A549 (cell line): Measurements from ENCODE around the gene UBE2H. TPM values are rescaled to one million over a fixed set of nuclear protein-coding genes. Genes with fewer than 3 reads are reported as not detected.
"Not testable (repeated sequence)": the region's sequence is repeated elsewhere in the genome, so short reads cannot be mapped to it uniquely, and the experiment has no call there.

Source experiments
- ATAC-seq, 2 experiments: fragments of 200-7000 bp in 1 of 2; fragments of >200 bp in 1 of 2; cut with Nextera tagmentation in 1 of 2; cut with Tn5 transposase in 1 of 2; 3 replicates each; pipeline versions ENCODE4 v1.8.0 to v1.9.1; 2018 to 2020; ENCODE audit warnings: mild to moderate bottlenecking in 1 of 2, moderate library complexity in 1 of 2
- CTCF ChIA-PET: fragments of 300-600 bp; sonication (Branson Sonifier 250); formaldehyde crosslinking; extraction: SDS; loops from one replicate; lab custom pipeline; 2021; ENCODE audit warnings: antibody characterized with exemption, inconsistent platforms; lab: Yijun Ruan, JAX
- POLR2A ChIA-PET: fragments of 350-600 bp; formaldehyde crosslinking; extraction: SDS; loops from one replicate; lab custom pipeline; 2021; ENCODE audit warnings: antibody characterized with exemption, inconsistent platforms; lab: Yijun Ruan, JAX
- DNase-seq, 2 experiments: peaks; one replicate each; pipeline versions ENCODE4 v3.0.0 to v3.0.0-alpha.2; 2011 to 2016; ENCODE audit warnings: low read depth in 1 of 2, low spot score in 1 of 2
- FAIRE-seq: peaks from 2 replicates; lab custom pipeline; 2011; peaks lifted over from hg19 to GRCh38; lab: Jason Lieb, UNC
- H3K27ac ChIP-seq, 2 experiments: fragments of >200 bp; sonication (Bioruptor Twin); formaldehyde crosslinking; 3 replicates each; pipeline ENCODE4 v1.5.1; 2016 to 2017
- H3K4me1 ChIP-seq: fragments of >200 bp; sonication (Bioruptor Twin); formaldehyde crosslinking; 3 replicates; pipeline ENCODE4 v1.6.1; 2016
- H3K4me2 ChIP-seq: fragments of >200 bp; sonication (Bioruptor Twin); formaldehyde crosslinking; 3 replicates; pipeline ENCODE4 v1.6.1; 2016
- H3K4me3 ChIP-seq: fragments of >200 bp; sonication (Bioruptor Twin); formaldehyde crosslinking; 3 replicates; pipeline ENCODE4 v1.5.1; 2016
- H3K9me3 ChIP-seq: fragments of >200 bp; sonication (Bioruptor Twin); formaldehyde crosslinking; 3 replicates; pipeline ENCODE4 v1.6.1; 2016
- CEBPB ChIP-seq, 2 experiments: fragments of >200 bp in 1 of 2; sonication (Bioruptor Twin) in 1 of 2; formaldehyde crosslinking in 1 of 2; IDR thresholded peaks; 2 replicates each; pipeline ENCODE4 v1.6.1; 2012 to 2016
- CHD4 ChIP-seq: fragments of 200-600 bp; sonication (generic); IDR thresholded peaks from 2 replicates; pipeline ENCODE4 v1.6.1; 2016; ENCODE audit warnings: antibody characterized with exemption, mild to moderate bottlenecking, borderline replicate concordance
- FOSB ChIP-seq: fragments of 250-450 bp; sonication (Bioruptor Pico); IDR thresholded peaks from 2 replicates; pipeline ENCODE4 v1.5.0; 2020; ENCODE audit warnings: mild to moderate bottlenecking, moderate library complexity
- FOSL2 ChIP-seq, 2 experiments: fragments of 450-650 bp in 1 of 2; fragments of >200 bp in 1 of 2; sonication (Bioruptor Twin) in 1 of 2; formaldehyde crosslinking; IDR thresholded peaks; 2 replicates each; pipeline versions ENCODE4 v1.5.0 to v1.6.1; 2016 to 2020; ENCODE audit warnings: mild to moderate bottlenecking in 1 of 2, moderate library complexity in 1 of 2
- HOXB5 ChIP-seq: fragments of 250-450 bp; sonication (Bioruptor Pico); IDR thresholded peaks from 2 replicates; pipeline ENCODE4 v1.5.0; 2020; ENCODE audit warnings: mild to moderate bottlenecking, moderate library complexity
- MAFK ChIP-seq: fragments of 450-650 bp; IDR thresholded peaks from 2 replicates; pipeline ENCODE4 v1.6.1; 2014; ENCODE audit not compliant: partially characterized antibody
- NR3C1 ChIP-seq: fragments of >200 bp; sonication (Bioruptor Twin); formaldehyde crosslinking; IDR thresholded peaks from 3 replicates; pipeline ENCODE4 v1.6.1; 2017
- PHF8 ChIP-seq: fragments of 200-600 bp; sonication (generic); IDR thresholded peaks from 2 replicates; pipeline ENCODE4 v1.6.1; 2016; ENCODE audit warnings: low read depth, mild to moderate bottlenecking, antibody characterized with exemption, moderate library complexity, borderline replicate concordance
- RFX5 ChIP-seq: fragments of 450-650 bp; IDR thresholded peaks from 2 replicates; pipeline ENCODE4 v1.7.1; 2014; ENCODE audit warnings: antibody characterized with exemption, mild to moderate bottlenecking, moderate library complexity
- RNF2 ChIP-seq: fragments of 200-600 bp; sonication (generic); IDR thresholded peaks from 2 replicates; pipeline ENCODE4 v1.6.1; 2016; ENCODE audit warnings: low read depth, mild to moderate bottlenecking, antibody characterized with exemption, moderate library complexity, borderline replicate concordance
- SMC3 ChIP-seq: fragments of >200 bp; sonication (Bioruptor Twin); formaldehyde crosslinking; IDR thresholded peaks from 3 replicates; pipeline ENCODE4 v1.6.1; 2018; ENCODE audit warnings: inconsistent platforms
- SREBF2 ChIP-seq: fragments of 450-650 bp; IDR thresholded peaks from 2 replicates; pipeline ENCODE4 v1.6.1; 2014; ENCODE audit warnings: mild to moderate bottlenecking, moderate library complexity
- TP53 ChIP-seq: fragments of 250-450 bp; sonication (Bioruptor Pico); IDR thresholded peaks from 2 replicates; pipeline ENCODE4 v1.5.0; 2021; ENCODE audit warnings: mild to moderate bottlenecking, moderate library complexity
- ZC3H11A ChIP-seq: fragments of 450-650 bp; IDR thresholded peaks from 2 replicates; pipeline ENCODE4 v1.6.1; 2014; ENCODE audit warnings: antibody characterized with exemption, mild to moderate bottlenecking
- ZNF302 ChIP-seq: fragments of 250-450 bp; sonication (Bioruptor Pico); IDR thresholded peaks from 2 replicates; pipeline ENCODE4 v1.9.0; 2021; ENCODE audit warnings: inconsistent platforms, mild to moderate bottlenecking, moderate library complexity
- WGBS: methylation state at CpG from one replicate; pipeline ENCODE4 v1.1.6; 2017; ENCODE audit errors: missing lambda C conversion rate; 5-methylcytosine and 5-hydroxymethylcytosine counted together
- polyA plus RNA-seq, 4 experiments: library from polyadenylated mRNA; depleted of rRNA in 3 of 4; stranded (reverse); fragments of >200 nt; fragmentation: RNase III in 1 of 4; extraction: RNeasy Plus Mini Kit Qiagen cat#74134 plus additional on column Dnase treatment in 1 of 4; gene quantifications; 2 replicates in 3 of 4; 3 replicates in 1 of 4; pipeline ENCODE4 v1.2.3, GENCODE V29; 2011 to 2017
- TF ChIP-seq, protein P1 (sequence below): fragments of 450-650 bp; IDR thresholded peaks from 2 replicates; pipeline ENCODE4 v1.6.1; 2014; ENCODE audit warnings: antibody characterized with exemption
- TF ChIP-seq, protein P2 (sequence below): fragments of 250-450 bp; sonication (Bioruptor Pico); IDR thresholded peaks from 2 replicates; pipeline ENCODE4 v1.5.0; 2020; ENCODE audit warnings: low read depth, mild to moderate bottlenecking, moderate library complexity

The UBE2H gene
- polyA plus RNA-seq, 2 of the 4 experiments (the other 2 are of a cell fraction), result 73.5 to 99.2 TPM

- ATAC-seq (no peak), DNase-seq (no peak), FAIRE-seq (no peak)
- WGBS, result 74% methylated on average over 5 of the region's 5 CpGs
- Histone ChIP-seq H3K4me3 (no peak overlapping the region), H3K4me2 (no peak overlapping the region), H3K27ac (no peak overlapping the region), H3K9me3 (no peaks in the 10 kb centered on the region), H3K4me1 (peaks cover 26% of the 10 kb centered on the region)
- TF ChIP-seq, protein P1, sequence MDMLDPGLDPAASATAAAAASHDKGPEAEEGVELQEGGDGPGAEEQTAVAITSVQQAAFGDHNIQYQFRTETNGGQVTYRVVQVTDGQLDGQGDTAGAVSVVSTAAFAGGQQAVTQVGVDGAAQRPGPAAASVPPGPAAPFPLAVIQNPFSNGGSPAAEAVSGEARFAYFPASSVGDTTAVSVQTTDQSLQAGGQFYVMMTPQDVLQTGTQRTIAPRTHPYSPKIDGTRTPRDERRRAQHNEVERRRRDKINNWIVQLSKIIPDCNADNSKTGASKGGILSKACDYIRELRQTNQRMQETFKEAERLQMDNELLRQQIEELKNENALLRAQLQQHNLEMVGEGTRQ, result no peak
- TF ChIP-seq FOSL2 (IDR thresholded peaks at IDR 0.05), result no peak
- peak; percentile 43; the same call in 1 of the 2 replicates for TF ChIP-seq FOSL2 (CRISPR knock-in tag; IDR thresholded peaks at IDR 0.05)
- CTCF ChIA-PET, result no interaction called here
- POLR2A ChIA-PET, result no interaction called here
Measured at GRCh38 chr7:129872054-129872453, 80.7 kb downstream of the UBE2H start.

DNA sequence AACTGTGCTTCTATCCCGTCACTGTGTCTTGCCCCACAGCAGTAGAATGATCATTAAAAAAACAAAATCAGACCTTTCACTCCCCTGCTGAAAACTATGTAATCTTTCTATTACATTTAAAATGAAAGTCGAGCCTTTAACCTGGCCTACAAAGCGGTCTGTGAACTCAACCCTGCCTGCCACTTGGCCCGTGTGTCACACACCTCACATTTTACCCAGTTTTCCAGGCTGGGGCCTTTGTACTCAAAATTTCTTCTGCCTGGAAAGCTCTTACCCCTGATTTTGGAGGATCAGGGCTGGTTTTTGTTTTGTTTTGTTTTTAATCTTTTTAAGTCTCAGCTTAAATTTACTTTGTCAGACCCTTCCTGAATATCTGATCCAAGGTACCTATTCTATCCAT is 82.1 kb downstream of the UBE2H start:
- WGBS, result 94% methylated on average over 4 of the region's 4 CpGs
- POLR2A ChIA-PET, result no interaction called here
- FAIRE-seq, result no peak
- no peak for ATAC-seq
- TF ChIP-seq ZNF302 (CRISPR knock-in tag) (no peak), RNF2 (no peak), CEBPB (IDR thresholded peaks at IDR 0.05) (no peak), TP53 (no peak), RFX5 (no peak), SREBF2 (no peak), SMC3 (no peak)
- Histone ChIP-seq H3K4me1 (peaks cover 20% of the 10 kb centered on the region), H3K4me3 (no peak overlapping the region), H3K9me3 (no peaks in the 10 kb centered on the region), H3K27ac (no peak overlapping the region), H3K4me2 (no peak overlapping the region)
- no peak for DNase-seq
- CTCF ChIA-PET, result interaction anchor here (1.0 to 2.8 kb wide), 3 partner anchors 40 to 141 kb away, joined by 3 to 10 read pairs (median 7); no protein-coding TSS in a partner anchor

GRCh38 chr7:129866251-129866650 is 86.5 kb downstream of the UBE2H start:
- no peak for DNase-seq
- no peak for ATAC-seq
- H3K9me3 ChIP-seq, result no peaks in the 10 kb centered on the region
- CTCF ChIA-PET, result interaction anchor here (1.1 to 1.6 kb wide), 2 partner anchors 12 to 145 kb away, joined by 3 to 4 read pairs; no protein-coding TSS in a partner anchor
- H3K27ac ChIP-seq, result peak overlapping the region; percentile 44 to 76; a peak in 5 of 6 replicates
- no peak for FAIRE-seq
- H3K4me2 ChIP-seq, result no peak overlapping the region
- POLR2A ChIA-PET, result no interaction called here
- H3K4me1 ChIP-seq, result peaks cover 24% of the 10 kb centered on the region
- TF ChIP-seq ZC3H11A (no peak), HOXB5 (CRISPR knock-in tag) (no peak)
- TF ChIP-seq, all 56 proteins: peak for 0
- H3K4me3 ChIP-seq, result no peak overlapping the region
- 93% methylated on average over 3 of the region's 3 CpGs for WGBS

DNA sequence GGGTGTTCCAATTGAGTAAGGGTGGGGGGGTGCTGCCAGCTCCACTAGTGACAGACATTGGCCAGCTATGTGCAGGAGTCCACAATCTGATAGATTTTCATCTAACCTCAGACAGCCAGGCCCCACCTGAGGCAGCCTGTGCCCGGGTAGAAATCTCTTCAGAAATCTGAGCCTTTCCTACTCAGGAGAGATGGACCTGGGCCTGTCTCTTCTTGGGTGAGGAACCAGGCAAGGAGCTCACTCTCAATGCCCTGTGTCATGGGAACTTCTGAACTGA is 86.9 kb downstream of the UBE2H start:
- ChIA-PET CTCF (interaction anchor here (1.0 to 1.6 kb wide), 5 partner anchors 9 to 145 kb away, joined by 3 to 6 read pairs (median 4); no protein-coding TSS in a partner anchor), POLR2A (no interaction called here)
- Histone ChIP-seq H3K9me3 (no peaks in the 10 kb centered on the region), H3K27ac (peak overlapping the region; percentile 44 to 76; a peak in 5 of 6 replicates), H3K4me2 (no peak overlapping the region), H3K4me3 (no peak overlapping the region), H3K4me1 (peaks cover 24% of the 10 kb centered on the region)
- 90% methylated on average over 1 of the region's 1 CpG for WGBS
- peak in 1 of 2 experiments; percentile 35; a peak in 2 of 6 replicates for ATAC-seq
- TF ChIP-seq NR3C1, result no peak
- TF ChIP-seq FOSB (CRISPR knock-in tag), result no peak
- no peak for TF ChIP-seq PHF8
- no peak for TF ChIP-seq ZNF302 (CRISPR knock-in tag)
- no peak for DNase-seq
- FAIRE-seq, result no peak

- CTCF ChIA-PET, result interaction anchor here (1.0 to 1.6 kb wide), 5 partner anchors 9 to 146 kb away, joined by 3 to 6 read pairs (median 4); no protein-coding TSS in a partner anchor
- no peak for FAIRE-seq
- TF ChIP-seq, protein P2, sequence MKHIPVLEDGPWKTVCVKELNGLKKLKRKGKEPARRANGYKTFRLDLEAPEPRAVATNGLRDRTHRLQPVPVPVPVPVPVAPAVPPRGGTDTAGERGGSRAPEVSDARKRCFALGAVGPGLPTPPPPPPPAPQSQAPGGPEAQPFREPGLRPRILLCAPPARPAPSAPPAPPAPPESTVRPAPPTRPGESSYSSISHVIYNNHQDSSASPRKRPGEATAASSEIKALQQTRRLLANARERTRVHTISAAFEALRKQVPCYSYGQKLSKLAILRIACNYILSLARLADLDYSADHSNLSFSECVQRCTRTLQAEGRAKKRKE (CRISPR knock-in tag), result no peak
- no peak for TF ChIP-seq CHD4
- TF ChIP-seq MAFK, result peak; percentile 26
- H3K27ac ChIP-seq, result peak overlapping the region; percentile 44 to 76
- no peak for ATAC-seq
- WGBS, result 70% methylated on average over 4 of the region's 4 CpGs
- POLR2A ChIA-PET, result no interaction called here
- H3K9me3 ChIP-seq, result no peaks in the 10 kb centered on the region
- no peak overlapping the region for H3K4me3 ChIP-seq
- peak overlapping the region; percentile 20 for H3K4me2 ChIP-seq
- DNase-seq, result no peak
- H3K4me1 ChIP-seq, result peaks cover 24% of the 10 kb centered on the region
Measured at GRCh38 chr7:129865093-129865924, 87.5 kb downstream of the UBE2H start.

DNA sequence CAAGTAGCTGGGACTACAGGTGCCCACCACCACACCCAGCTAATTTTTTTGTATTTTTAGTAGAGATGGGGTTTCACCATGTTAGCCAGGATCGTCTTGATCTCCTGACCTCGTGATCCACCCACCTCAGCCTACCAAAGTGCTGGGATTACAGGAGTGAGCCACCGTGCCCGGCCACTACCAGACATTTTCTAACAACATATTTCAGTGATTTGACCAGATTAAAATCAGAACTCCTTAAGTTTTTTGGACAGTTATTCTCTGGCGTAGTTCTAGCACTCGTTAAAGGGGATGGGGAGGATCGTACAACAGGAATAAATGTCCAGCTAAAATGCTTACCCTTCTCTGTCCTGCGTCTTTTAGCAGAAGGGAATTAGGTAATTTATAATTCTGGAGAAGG is 88.1 kb downstream of the UBE2H start:
- POLR2A ChIA-PET, result not testable (repeated sequence)

More for the DNA sequence above, 88.1 kb downstream of the UBE2H start:
- 96% methylated on average over 8 of the region's 8 CpGs for WGBS
- Histone ChIP-seq H3K4me1 (peaks cover 24% of the 10 kb centered on the region), H3K4me2 (peak overlapping the region; percentile 20), H3K27ac (peak overlapping the region; percentile 44 to 76; a peak in 4 of 6 replicates)
- not testable (repeated sequence) for FAIRE-seq, H3K9me3 ChIP-seq, ATAC-seq, DNase-seq, H3K4me3 ChIP-seq
- CTCF ChIA-PET, result interaction anchor here (1.5 to 1.6 kb wide), 2 partner anchors 8 to 19 kb away, joined by 4 to 6 read pairs; no protein-coding TSS in a partner anchor
